Endometrium (tissue), 2 donors: ENCODE data around the gene TNS3.

Experiments used
- FAIRE-seq: peaks from 2 replicates; lab custom pipeline; 2012; peaks lifted over from hg19 to GRCh38; lab: Jason Lieb, UNC
- donor health status: control.
- donor health status: control.

Gene TNS3

DNA sequence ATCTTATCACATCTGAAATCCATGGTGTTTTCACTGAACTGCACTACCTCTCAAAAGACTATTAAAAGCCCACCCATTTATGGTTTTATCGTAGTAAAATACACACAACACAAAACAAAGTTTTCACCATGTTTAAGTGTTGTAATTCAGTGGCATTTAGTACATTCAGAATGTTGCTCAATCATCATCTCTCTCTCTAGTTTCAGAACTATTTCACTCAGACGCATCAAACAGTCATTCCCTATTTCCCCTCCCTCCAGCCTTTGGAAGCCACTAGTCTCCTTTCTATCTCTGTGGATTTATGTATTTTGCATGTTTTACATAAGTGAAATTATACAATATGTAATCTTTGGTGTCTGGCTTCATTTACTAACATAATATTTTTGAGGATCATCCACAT, 332.6 kb downstream of the TNS3 start:
- FAIRE-seq: no peak

DNA sequence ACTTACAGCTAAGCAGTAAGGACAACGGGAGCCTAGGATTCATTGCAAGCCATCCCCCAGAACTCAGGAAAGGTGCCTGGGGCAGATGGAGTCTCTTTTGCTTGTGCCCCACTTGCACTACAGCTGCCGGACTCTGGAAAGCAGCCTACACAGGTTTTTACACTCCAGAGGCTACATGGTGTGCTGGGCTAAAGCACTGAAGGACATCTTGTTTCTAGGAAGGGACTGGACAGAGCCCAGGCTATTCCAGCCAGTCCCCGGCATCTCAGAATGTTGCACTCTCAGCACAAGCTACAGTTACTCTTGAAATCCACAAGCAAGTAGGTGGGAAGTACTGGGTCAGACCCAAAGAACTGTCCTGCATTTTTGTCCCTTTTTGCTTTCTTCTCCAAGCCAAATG, 333.1 kb downstream of the TNS3 start:
- no peak for FAIRE-seq

DNA sequence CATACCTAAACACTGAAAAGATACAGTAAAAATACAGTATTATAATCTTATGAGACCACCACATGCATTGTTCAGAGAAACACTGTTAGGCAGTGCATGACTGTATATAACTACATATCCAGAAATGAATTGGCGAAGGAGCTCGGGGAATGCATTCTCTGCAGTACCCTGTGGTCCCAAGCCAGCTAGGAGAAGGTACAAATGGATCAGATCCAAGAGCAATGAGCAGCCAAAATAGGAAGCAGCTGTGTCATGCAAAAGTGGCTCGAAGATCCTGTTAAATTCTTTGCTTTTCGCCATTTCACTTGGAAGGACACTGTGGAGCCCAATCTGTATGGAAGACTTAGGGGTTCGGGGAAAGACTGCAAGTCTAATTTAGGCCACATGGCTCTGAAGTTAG, 334.8 kb downstream of the TNS3 start:
- FAIRE-seq: no peak

DNA sequence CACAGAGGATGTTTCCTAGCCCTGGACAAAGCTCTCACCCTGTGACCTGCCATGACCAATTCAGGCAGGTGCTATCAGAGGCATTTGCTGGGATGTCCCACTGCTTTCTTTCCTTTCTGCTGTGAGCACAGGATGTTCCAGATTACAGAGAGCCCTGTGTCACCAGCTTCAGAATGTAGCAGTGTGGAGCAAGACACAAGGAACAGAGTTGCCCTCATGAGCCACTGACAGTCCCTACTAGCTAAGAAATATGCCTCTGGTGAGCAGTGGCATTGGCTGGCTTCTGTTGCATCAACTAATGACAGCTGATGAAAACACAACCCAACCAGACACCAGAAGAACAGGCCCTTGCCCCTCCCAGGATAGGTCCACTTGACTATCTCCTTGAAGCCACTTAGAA, 337.2 kb downstream of the TNS3 start:
- no peak for FAIRE-seq

DNA sequence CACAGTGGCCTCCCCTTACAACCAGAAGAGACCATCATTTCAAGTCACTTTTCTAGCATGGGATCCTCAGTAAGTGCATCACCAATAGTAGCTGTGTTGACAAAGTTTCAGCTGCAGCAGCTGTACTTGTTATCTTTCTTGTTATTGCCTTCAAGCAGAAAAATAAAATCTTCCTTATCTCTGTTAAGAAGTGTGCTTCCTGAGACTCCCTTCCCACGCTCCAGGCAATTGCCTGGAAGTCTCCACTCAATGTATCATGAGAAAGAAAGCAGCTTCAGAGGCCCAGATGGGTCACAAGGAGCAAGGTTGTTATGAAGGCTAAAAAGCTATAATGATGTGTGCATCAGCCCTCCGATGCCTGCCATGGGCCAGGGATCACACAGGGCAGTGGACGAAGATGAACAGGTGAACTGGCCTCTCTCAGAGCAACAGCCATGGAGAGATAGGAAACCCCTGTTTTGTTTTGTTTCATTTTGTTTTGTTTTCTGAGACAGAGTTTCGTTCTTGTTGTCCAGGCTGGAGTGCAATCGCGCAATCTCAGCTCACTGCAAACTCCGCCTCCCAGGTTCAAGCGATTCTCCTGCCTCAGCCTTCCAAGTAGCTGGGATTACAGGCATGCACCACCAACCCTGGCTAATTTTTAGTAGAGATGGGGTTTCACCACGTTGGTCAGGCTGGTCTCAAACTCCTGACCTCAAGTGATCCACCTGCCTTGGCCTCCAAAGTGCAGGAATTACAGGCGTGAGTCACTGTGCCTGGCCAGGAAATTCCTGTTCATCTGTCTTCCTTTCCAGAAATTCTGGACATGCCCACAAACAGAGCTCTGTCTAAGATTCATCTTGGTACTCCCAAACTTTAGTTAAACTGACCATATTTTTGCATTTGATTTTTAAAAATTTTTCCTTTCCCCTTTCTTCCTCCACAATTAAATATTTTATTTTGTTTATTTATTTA, 340.5 kb downstream of the TNS3 start:
- FAIRE-seq: peak; percentile 26

DNA sequence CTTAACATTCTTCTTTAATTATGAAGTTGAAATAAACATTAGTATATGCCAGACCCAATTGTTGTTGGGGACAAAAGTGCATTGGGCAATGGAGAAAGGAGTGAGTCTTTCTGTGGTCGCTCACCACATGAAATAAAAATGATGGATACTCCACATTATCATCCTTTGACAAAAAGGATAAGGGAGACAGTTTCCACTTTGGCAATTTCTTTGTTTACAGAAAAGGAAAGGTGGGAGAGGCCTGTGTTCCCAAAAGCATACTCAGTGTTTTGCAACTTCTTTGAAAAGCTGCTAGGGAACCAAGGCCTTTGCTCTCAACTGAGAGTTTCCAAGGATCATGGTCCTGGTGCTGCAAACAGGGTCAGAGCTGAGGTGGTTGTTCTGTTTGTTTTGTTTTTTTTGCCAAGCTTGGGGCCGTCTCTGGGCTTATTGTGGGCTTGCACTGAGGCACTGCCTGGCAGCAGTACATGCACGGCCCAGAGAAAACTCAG, 341.9 kb downstream of the TNS3 start:
- FAIRE-seq: peak; percentile 99

DNA sequence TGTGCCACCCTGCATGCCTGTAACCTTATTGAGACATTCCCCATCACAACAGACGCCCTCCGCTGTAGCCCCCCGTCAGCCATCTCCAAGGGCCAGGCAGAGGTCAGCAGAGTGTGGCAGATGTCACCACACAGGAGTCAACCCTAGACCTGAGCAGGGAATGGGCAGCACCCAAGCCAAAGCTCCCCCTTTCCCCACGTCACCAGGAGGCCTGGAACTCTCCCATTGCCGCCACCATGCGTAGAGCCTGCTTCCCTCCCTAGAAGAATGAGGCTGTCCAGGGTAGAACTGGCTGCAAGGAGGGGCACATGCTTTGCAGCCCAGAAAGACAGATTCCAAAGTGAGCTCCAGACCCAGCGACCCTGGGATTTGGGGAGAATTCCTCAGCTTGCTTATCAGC, 342.9 kb downstream of the TNS3 start:
- no peak for FAIRE-seq

DNA sequence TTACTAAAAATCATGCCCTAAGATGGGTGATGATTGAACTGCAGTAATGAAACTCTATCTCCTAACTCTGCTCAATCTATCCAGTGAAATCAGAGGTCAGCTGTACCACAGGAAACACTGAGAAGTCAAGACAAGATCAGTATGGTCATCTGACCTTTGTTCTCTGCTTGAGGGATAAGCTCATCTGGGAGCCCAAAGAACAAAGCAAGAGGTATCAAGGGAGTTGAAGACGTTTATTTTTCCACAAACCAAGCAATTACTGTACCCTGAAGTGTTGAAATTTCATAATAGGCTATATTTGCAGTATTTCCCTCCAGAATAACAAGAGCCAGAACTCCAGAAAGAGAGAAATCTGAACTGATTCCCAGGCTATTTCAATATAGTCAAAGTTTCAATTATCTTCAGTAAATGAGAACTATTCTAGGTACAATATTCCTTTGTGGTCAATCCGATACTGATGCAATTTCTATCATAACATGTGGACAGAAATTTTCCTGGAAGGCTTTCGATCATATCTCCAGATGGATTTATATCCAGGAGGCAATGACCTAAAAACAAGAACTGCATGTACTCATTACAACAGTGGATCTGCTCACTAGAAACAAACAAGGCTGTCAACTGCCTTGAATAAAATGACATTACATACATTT, 345.3 kb downstream of the TNS3 start:
- no peak for FAIRE-seq

DNA sequence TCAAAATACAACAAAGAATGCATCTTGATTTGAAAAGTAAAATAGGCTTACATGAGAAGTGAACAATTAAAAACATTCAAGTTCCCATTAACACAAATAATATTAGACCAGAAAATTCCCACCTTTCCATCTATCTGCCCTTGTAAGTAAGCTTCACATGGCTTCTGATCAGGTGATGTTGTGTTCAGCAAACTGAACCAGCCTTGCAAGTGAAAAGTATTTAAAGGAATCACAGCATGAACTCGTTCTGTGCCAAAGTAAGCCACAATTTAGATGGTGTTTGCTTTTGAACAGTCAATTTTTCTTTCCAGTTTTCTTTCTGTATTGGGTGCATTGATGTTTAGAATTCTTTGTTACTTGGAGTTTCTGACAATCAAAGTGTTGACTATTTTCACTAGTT, 347.9 kb downstream of the TNS3 start:
- no peak for FAIRE-seq

DNA sequence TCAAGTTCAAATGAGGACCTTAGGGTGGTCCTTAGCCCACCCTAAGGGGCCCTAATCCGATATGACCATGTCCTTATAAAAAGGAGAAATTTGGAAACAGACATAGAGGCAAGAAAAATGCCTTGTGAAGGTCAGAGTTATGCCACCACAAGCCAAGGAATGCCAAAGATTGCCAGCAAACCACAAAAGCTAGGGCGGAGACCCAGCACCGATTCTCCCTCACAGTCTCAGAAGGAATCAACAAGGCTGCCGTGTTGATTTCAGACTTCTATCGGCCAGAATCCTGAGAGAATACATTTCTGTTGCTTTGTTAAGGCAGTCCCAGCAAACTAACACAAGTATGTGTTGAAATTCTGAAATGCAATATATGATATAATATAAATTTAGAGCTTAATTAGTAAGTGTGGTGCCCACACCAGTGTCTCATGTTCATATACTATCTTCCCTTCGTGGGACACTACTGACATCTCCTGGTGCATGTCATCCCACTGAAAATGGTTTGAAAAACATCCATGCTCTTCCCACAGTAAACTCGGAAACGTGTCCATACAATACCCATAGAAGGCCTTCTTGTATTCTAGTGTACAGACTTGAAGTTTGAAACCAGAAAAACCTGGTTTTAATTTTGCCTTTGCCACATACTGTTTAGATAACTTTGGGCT, 349.0 kb downstream of the TNS3 start:
- FAIRE-seq: no peak

DNA sequence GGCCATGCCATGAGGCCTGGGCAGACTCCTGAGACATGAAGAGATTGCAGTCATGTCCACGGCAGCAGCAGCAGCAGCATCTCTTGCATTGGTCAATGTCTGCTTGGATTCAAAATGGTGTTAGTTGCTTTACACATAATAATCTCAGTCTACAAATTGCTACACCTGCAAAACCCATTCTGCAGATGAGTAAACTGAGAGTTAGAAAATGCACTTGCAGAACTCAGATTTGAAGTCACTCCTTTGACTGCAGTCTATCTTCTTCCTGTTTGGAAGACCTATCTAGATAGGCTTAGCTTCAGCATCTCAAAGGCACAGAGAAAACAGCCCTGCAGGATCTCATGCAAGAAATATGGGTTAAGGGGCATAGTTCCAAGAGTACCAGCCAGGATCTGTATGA, 350.3 kb downstream of the TNS3 start:
- no peak for FAIRE-seq

DNA sequence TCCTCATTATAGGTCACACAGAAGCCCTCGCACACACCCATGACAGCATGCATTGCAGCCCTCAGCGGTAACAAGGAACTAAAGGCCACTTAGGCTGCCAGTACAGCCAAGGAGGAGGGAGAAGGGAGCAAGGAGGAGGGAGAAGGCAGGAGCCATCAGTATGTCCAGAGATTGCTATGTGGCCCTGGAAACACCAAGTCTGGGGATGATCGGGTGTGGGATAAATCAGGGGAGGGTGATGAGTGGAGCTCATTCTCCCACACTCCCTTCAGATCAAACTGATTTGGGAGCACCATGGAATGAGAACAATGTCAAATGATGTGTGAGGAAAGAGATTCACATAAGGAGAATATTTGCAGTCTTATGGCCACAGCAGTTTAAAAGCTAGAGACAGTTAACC, 350.9 kb downstream of the TNS3 start:
- FAIRE-seq: no peak

DNA sequence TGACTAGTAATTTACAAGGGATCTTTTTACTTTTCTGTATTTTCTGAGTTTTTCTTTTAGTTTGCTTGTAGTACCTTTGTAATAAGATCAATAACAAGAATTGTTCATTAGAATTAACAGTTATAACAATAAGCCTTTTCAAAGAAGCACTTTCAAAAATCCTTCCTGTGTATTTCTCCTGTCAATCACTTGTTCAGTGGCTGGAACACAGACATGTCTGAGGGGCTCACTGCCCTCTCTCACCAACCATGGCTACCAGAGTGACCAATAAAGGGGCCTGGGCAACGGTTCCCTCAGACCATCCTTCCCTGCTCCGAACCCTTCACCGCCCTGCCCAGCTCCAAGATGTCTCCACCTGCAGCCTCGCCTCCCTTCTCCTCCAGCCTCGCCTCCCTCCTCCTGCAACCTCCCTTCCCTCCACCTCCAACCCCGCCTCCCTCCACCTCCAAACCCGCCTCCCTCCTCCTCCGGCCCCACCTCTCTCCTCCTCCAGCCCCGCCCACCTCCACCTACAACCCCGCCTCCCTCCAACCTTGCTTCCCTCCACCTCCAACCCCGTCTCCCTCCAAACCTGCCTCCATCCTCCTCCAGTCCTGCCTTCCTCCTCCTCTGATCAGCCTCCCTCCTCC, 353.4 kb downstream of the TNS3 start:
- FAIRE-seq: no peak

DNA sequence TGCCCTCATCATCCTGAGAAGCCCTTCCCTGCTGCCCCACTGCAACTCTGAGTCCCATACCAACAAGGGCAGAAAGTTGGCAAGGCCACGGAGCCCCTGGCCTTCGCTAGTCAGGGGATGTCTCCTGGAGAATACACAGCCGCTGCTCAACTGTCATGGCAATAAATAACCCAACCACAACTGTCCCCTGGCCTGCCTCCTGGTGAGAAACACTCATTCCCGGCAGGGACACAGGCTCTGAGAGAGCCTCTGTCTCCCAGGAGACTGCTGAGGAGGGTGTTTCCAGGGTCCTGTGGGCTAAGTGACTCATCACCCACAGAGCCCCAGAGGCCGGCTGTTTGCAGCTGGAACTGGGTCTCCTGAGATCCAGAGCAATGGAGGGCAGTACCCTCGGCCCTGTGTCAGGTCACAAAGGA, 354.1 kb downstream of the TNS3 start:
- FAIRE-seq: no peak

DNA sequence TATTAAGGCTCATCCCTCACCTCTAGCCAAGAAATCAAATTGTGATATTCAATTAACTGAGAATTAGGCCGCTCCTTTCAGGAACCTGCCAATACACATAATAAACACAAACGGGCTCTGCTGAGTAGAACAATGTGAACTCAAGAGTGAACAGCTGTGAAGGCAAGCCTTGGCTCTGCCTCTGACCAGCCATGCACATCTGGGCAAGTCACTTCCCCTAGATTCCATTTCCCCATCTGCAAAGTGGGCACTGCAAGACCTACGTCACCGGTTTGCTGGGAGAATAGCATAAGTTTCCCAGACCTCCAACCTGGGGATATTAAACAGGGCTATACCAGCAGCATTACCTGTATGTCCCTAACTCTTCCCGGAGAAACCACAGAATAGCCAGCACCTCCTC, 355.2 kb downstream of the TNS3 start:
- FAIRE-seq: no peak

DNA sequence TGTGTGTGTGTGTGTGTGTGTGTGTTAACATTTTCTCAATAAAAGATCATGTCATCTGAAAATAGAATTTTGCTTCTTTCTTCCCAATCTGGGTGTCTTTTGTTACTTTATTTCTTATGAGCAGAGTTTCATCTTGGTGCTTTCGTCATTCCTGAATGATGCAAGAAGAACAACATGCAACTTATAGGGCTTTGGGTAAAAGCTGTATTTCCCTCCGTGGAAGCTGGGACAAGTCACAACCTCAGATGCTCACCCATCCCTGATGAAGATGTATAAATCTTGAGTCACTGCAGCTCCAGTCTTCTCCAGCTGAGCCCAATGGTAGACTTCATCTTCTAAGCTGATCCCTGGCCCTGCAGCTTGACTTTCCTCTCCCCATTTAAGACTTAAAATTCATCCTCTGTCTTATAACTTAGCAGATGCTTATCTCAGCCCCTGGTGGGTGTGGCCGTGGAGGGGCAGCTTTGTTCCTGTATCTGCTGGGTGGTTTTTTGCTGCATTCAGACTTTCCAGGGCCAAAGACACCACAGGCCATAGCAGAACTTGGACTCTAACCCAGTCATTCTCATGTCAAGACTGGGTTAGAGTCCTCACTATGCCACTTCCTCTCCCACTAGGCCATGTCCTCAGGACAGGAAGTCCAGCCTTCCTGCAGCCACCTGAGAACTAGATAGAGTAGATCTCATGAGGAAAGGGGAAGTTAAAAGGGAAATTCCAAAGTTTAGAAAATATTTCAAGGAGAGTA, 356.4 kb downstream of the TNS3 start:
- FAIRE-seq: no peak
